HT-29 (cell line): ENCODE measurements around the gene FSD1L. TPM values are rescaled to one million over a fixed set of nuclear protein-coding genes. Genes with fewer than 3 reads are reported as not detected.

Experiments used
- DNase-seq: peaks from one replicate; pipeline ENCODE4 v3.0.0-alpha.2; 2015; ENCODE audit warnings: low spot score
- total RNA-seq: library from RNA; depleted of rRNA; stranded (reverse); fragments of >200 nt; shearing (Covaris generic); gene quantifications from 2 replicates; pipeline ENCODE4 v1.2.3, GENCODE V29; 2014

The FSD1L gene
- total RNA-seq, 1 experiment from 2014 or later: 2.7 TPM

GRCh38 chr9:105435453-105435852 is 12.4 kb upstream of the FSD1L start:
- no peak for DNase-seq

- DNase-seq: no peak
Observed at GRCh38 chr9:105436783-105437182, 11.1 kb upstream of the FSD1L start.

GRCh38 chr9:105437704-105438103 is 10.1 kb upstream of the FSD1L start:
- no peak for DNase-seq

GRCh38 chr9:105438141-105438806 is 9.6 kb upstream of the FSD1L start:
- DNase-seq: no peak

GRCh38 chr9:105439428-105439827 is 8.4 kb upstream of the FSD1L start:
- no peak for DNase-seq

- no peak for DNase-seq
Observed at GRCh38 chr9:105441616-105442160, 6.1 kb upstream of the FSD1L start.

- no peak for DNase-seq
Observed at GRCh38 chr9:105443121-105443520, 4.7 kb upstream of the FSD1L start.

GRCh38 chr9:105444130-105444529 is 3.7 kb upstream of the FSD1L start:
- DNase-seq: no peak

GRCh38 chr9:105445203-105445881 is 2.5 kb upstream of the FSD1L start:
- no peak for DNase-seq

- DNase-seq: no peak
Observed at GRCh38 chr9:105447386-105447813, 434 bp upstream of the FSD1L start.

- DNase-seq: no peak
Observed at GRCh38 chr9:105449081-105449480, 1.2 kb downstream of the FSD1L start.

GRCh38 chr9:105452185-105452584 is 4.4 kb downstream of the FSD1L start:
- no peak for DNase-seq

GRCh38 chr9:105455836-105456475 is 8.1 kb downstream of the FSD1L start:
- DNase-seq: no peak

GRCh38 chr9:105457560-105458294 is 9.9 kb downstream of the FSD1L start:
- no peak for DNase-seq

GRCh38 chr9:105458404-105458803 is 10.6 kb downstream of the FSD1L start:
- DNase-seq: no peak

GRCh38 chr9:105459336-105459735 is 11.5 kb downstream of the FSD1L start:
- no peak for DNase-seq

- no peak for DNase-seq
Observed at GRCh38 chr9:105466898-105467455, 19.1 kb downstream of the FSD1L start.

- DNase-seq: no peak
Observed at GRCh38 chr9:105468875-105469274, 21.0 kb downstream of the FSD1L start.

- DNase-seq: no peak
Observed at GRCh38 chr9:105473221-105473620, 25.4 kb downstream of the FSD1L start.

- peak; percentile 38 for DNase-seq
Observed at GRCh38 chr9:105475302-105475701, 27.5 kb downstream of the FSD1L start.

- no peak for DNase-seq
Observed at GRCh38 chr9:105479846-105480245, 32.0 kb downstream of the FSD1L start.

- no peak for DNase-seq
Observed at GRCh38 chr9:105483618-105484017, 35.8 kb downstream of the FSD1L start.
